ENCODE results near the gene ZNF521.

GRCh38 chr18:25072205-25072604 is 279.8 kb downstream of the ZNF521 start:
- TF ChIP-seq, protein P1, sequence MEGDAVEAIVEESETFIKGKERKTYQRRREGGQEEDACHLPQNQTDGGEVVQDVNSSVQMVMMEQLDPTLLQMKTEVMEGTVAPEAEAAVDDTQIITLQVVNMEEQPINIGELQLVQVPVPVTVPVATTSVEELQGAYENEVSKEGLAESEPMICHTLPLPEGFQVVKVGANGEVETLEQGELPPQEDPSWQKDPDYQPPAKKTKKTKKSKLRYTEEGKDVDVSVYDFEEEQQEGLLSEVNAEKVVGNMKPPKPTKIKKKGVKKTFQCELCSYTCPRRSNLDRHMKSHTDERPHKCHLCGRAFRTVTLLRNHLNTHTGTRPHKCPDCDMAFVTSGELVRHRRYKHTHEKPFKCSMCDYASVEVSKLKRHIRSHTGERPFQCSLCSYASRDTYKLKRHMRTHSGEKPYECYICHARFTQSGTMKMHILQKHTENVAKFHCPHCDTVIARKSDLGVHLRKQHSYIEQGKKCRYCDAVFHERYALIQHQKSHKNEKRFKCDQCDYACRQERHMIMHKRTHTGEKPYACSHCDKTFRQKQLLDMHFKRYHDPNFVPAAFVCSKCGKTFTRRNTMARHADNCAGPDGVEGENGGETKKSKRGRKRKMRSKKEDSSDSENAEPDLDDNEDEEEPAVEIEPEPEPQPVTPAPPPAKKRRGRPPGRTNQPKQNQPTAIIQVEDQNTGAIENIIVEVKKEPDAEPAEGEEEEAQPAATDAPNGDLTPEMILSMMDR (conservative IDR thresholded peaks at IDR 0.05; ENCODE audit: low read depth, low read length) = no peak
- no peak for TF ChIP-seq EZH2phosphoT487 (IDR thresholded peaks at IDR 0.05; ENCODE audit: borderline replicate concordance, low read length)
